ENCODE results near the gene PATJ. TPM values are rescaled to one million over a fixed set of nuclear protein-coding genes. Genes with fewer than 3 reads are reported as not detected.

The PATJ gene
- polyA plus RNA-seq, 1 of the 3 experiments (the other 2 are of a cell fraction) = 3.0 TPM

- Histone ChIP-seq H3F3A (replicated peaks; ENCODE audit: insufficient read depth) (no peaks in the 10 kb centered on the region), H3K9ac (no peak overlapping the region), H3K9me3 (no peaks in the 10 kb centered on the region), H2AFZ (ENCODE audit: low read depth) (no peak overlapping the region), H3K36me3 (replicated peaks in 1 of 2; ENCODE audit: control insufficient read depth in 1 of 2, insufficient read depth in 2 of 2, low read length in 1 of 2) (no peaks in the 10 kb centered on the region), H3K4me1 (ENCODE audit: control insufficient read depth in 1 of 2, insufficient read depth in 2 of 2, low read depth in 1 of 2, low read length in 1 of 2) (no peaks in the 10 kb centered on the region), H3K79me2 (ENCODE audit: insufficient read depth) (no peaks in the 10 kb centered on the region), H3K4me2 (no peak overlapping the region), H3K27ac (ENCODE audit: low read depth in 2 of 2, low read length in 1 of 2) (no peak overlapping the region), H3K27me3 (ENCODE audit: insufficient read depth) (no peaks in the 10 kb centered on the region), H3K9me2 (no peaks in the 10 kb centered on the region), H4K20me1 (ENCODE audit: insufficient read depth) (no peaks in the 10 kb centered on the region), H3K4me3 (ENCODE audit: low read depth in 2 of 2, low read length in 1 of 2) (no peak overlapping the region)
- TF ChIP-seq IRF3 (IDR thresholded peaks at IDR 0.05; ENCODE audit: low read depth, low read length) (no peak), RFX5 (IDR thresholded peaks at IDR 0.05; ENCODE audit: low read length) (no peak), CTCF (IDR thresholded peaks at IDR 0.05) (no peak), ZBTB33 (IDR thresholded peaks at IDR 0.05; ENCODE audit: borderline replicate concordance, low read depth) (no peak)
- CTCF ChIA-PET = no interaction called here
- POLR2A ChIA-PET = no interaction called here
- DNase-seq = no peak
- 85% methylated on average over 4 of the region's 4 CpGs for WGBS (ENCODE audit: low lambda C conversion rate)
Measured at GRCh38 chr1:61975638-61976037, 233.4 kb downstream of the PATJ start.

GRCh38 chr1:61976566-61976965 is 234.3 kb downstream of the PATJ start:
- Histone ChIP-seq H3K9me3 (no peaks in the 10 kb centered on the region), H3K4me1 (ENCODE audit: control insufficient read depth in 1 of 2, insufficient read depth in 2 of 2, low read depth in 1 of 2, low read length in 1 of 2) (no peaks in the 10 kb centered on the region), H3K79me2 (ENCODE audit: insufficient read depth) (no peaks in the 10 kb centered on the region), H2AFZ (ENCODE audit: low read depth) (no peak overlapping the region), H3K36me3 (replicated peaks in 1 of 2; ENCODE audit: control insufficient read depth in 1 of 2, insufficient read depth in 2 of 2, low read length in 1 of 2) (no peaks in the 10 kb centered on the region), H3K27ac (ENCODE audit: low read depth in 2 of 2, low read length in 1 of 2) (no peak overlapping the region), H4K20me1 (ENCODE audit: insufficient read depth) (no peaks in the 10 kb centered on the region), H3K9me2 (no peaks in the 10 kb centered on the region), H3K4me2 (no peak overlapping the region), H3K4me3 (ENCODE audit: low read depth in 2 of 2, low read length in 1 of 2) (no peak overlapping the region), H3K9ac (no peak overlapping the region), H3K27me3 (ENCODE audit: insufficient read depth) (no peaks in the 10 kb centered on the region), H3F3A (replicated peaks; ENCODE audit: insufficient read depth) (no peaks in the 10 kb centered on the region)
- ChIA-PET POLR2A (no interaction called here), CTCF (no interaction called here)
- no peak for DNase-seq
- WGBS (ENCODE audit: low lambda C conversion rate) = 77% methylated on average over 4 of the region's 4 CpGs
- TF ChIP-seq FOSL2 (IDR thresholded peaks at IDR 0.05; ENCODE audit: borderline replicate concordance, low read depth) = no peak
- no peak for TF ChIP-seq IRF3 (IDR thresholded peaks at IDR 0.05; ENCODE audit: low read depth, low read length)
- TF ChIP-seq GABPA (IDR thresholded peaks at IDR 0.05; ENCODE audit: low read depth) = no peak
- TF ChIP-seq PBX3 (IDR thresholded peaks at IDR 0.05) = no peak
- no peak for TF ChIP-seq REST (IDR thresholded peaks at IDR 0.05; ENCODE audit: low read depth, low read length)
- no peak for TF ChIP-seq RFX5 (IDR thresholded peaks at IDR 0.05; ENCODE audit: low read length)
- TF ChIP-seq MEF2A (IDR thresholded peaks at IDR 0.05; ENCODE audit: borderline replicate concordance, low read depth) = no peak
- no peak for TF ChIP-seq NFIC (IDR thresholded peaks at IDR 0.05; ENCODE audit: borderline replicate concordance)
- TF ChIP-seq CHD2 (IDR thresholded peaks at IDR 0.05; ENCODE audit: low read length, partially characterized antibody) = no peak
- no peak for TF ChIP-seq EP300 (IDR thresholded peaks at IDR 0.05; ENCODE audit: borderline replicate concordance in 1 of 2, low read depth in 1 of 2, low read length in 1 of 2)
- TF ChIP-seq SMC3 (IDR thresholded peaks at IDR 0.05; ENCODE audit: low read depth, low read length) = no peak

Data from SK-N-SH (cell line).